Loucy (cell line): Measurements from ENCODE around the gene ZNF774.
"Not testable (repeated sequence)": the region's sequence is repeated elsewhere in the genome, so short reads cannot be mapped to it uniquely, and the experiment has no call there.

Experiments used
- H2AFZ ChIP-seq: fragments of 200-600 bp; sonication (generic); 2 replicates; pipeline ENCODE4 v1.6.0; 2016; ENCODE audit warnings: antibody characterized with exemption, mild to moderate bottlenecking, low read length, moderate library complexity
- H3F3A ChIP-seq: fragments of 200-600 bp; 2 replicates; pipeline ENCODE4 v1.6.0; 2016; ENCODE audit warnings: antibody characterized with exemption, low read depth, mild to moderate bottlenecking
- H3K27me3 ChIP-seq: fragments of 200-600 bp; sonication (generic); 2 replicates; pipeline ENCODE4 v1.6.1; 2014; ENCODE audit warnings: low read length, mild to moderate bottlenecking; ENCODE audit not compliant: insufficient read depth, poor library complexity, severe bottlenecking
- H3K36me3 ChIP-seq: fragments of 200-600 bp; sonication (generic); 2 replicates; pipeline ENCODE4 v1.6.1; 2016; ENCODE audit warnings: low read length; ENCODE audit not compliant: insufficient read depth
- H3K4me1 ChIP-seq: fragments of 200-600 bp; sonication (generic); 2 replicates; pipeline ENCODE4 v1.5.1; 2014; ENCODE audit warnings: low read length, mild to moderate bottlenecking; ENCODE audit not compliant: insufficient read depth, poor library complexity, severe bottlenecking
- H3K4me2 ChIP-seq: fragments of 200-600 bp; sonication (generic); 2 replicates; pipeline ENCODE4 v1.6.0; 2014; ENCODE audit warnings: antibody characterized with exemption, low read length, low read depth, mild to moderate bottlenecking; ENCODE audit not compliant: poor library complexity, severe bottlenecking
- H3K4me3 ChIP-seq: fragments of 200-600 bp; sonication (generic); 2 replicates; pipeline ENCODE4 v1.5.1; 2014; ENCODE audit warnings: low read length, mild to moderate bottlenecking, mixed read lengths; ENCODE audit not compliant: poor library complexity, severe bottlenecking
- H3K79me2 ChIP-seq: fragments of 200-600 bp; sonication (generic); 2 replicates; pipeline ENCODE4 v1.6.1; 2014; ENCODE audit warnings: low read length; ENCODE audit not compliant: insufficient read depth
- H3K9ac ChIP-seq: fragments of 200-600 bp; sonication (generic); 2 replicates; pipeline ENCODE4 v1.6.0; 2014; ENCODE audit warnings: mild to moderate bottlenecking, low read depth, low read length, moderate library complexity; ENCODE audit not compliant: poor library complexity, severe bottlenecking
- H3K9me2 ChIP-seq: fragments of 200-600 bp; sonication (generic); replicated peaks from 2 replicates; pipeline ENCODE4 v1.6.1; 2016; ENCODE audit warnings: low read depth, low read length, mixed read lengths
- H3K9me3 ChIP-seq: fragments of 200-600 bp; sonication (generic); 2 replicates; pipeline ENCODE4 v1.6.1; 2014; ENCODE audit warnings: mild to moderate bottlenecking, antibody characterized with exemption, low read length, low read depth; ENCODE audit not compliant: insufficient read depth
- H4K20me1 ChIP-seq: fragments of 200-600 bp; sonication (generic); 2 replicates; pipeline ENCODE4 v1.6.0; 2014; ENCODE audit warnings: antibody characterized with exemption, low read length, mild to moderate bottlenecking; ENCODE audit not compliant: insufficient read depth, poor library complexity, severe bottlenecking
- CTCF ChIP-seq: fragments of 200-600 bp; sonication (generic); conservative IDR thresholded peaks from 2 replicates; pipeline ENCODE4 v1.5.1; 2014; ENCODE audit warnings: mild to moderate bottlenecking, antibody characterized with exemption, low read length
- EZH2phosphoT487 ChIP-seq: fragments of 200-600 bp; IDR thresholded peaks from 2 replicates; pipeline ENCODE4 v1.6.1; 2018; ENCODE audit warnings: antibody characterized with exemption, mild to moderate bottlenecking, moderate library complexity, borderline replicate concordance

The ZNF774 gene

GRCh38 chr15:90407336-90407735, 55.3 kb downstream of the ZNF774 start:
- Histone ChIP-seq H3K9ac (no peak overlapping the region), H3K4me2 (peak overlapping the region; percentile 25), H3K36me3 (no peaks in the 10 kb centered on the region), H3K4me1 (peaks cover 28% of the 10 kb centered on the region), H3K9me2 (no peaks in the 10 kb centered on the region), H4K20me1 (peaks cover 10% of the 10 kb centered on the region), H3F3A (peaks cover 7% of the 10 kb centered on the region; the same call in 1 of the 2 replicates), H3K9me3 (no peaks in the 10 kb centered on the region), H3K4me3 (peak overlapping the region; percentile 5), H2AFZ (no peak overlapping the region), H3K79me2 (peaks cover 87% of the 10 kb centered on the region), H3K27me3 (no peaks in the 10 kb centered on the region)
- no peak for TF ChIP-seq CTCF
- TF ChIP-seq EZH2phosphoT487, result no peak

GRCh38 chr15:90407871-90408317, 55.8 kb downstream of the ZNF774 start:
- H3K36me3 ChIP-seq, result no peaks in the 10 kb centered on the region
- H3K27me3 ChIP-seq, result no peaks in the 10 kb centered on the region
- peaks cover 33% of the 10 kb centered on the region for H3K4me1 ChIP-seq
- TF ChIP-seq EZH2phosphoT487, result no peak
- no peak for TF ChIP-seq CTCF
- H3K9ac ChIP-seq, result no peak overlapping the region
- H3K4me2 ChIP-seq, result peak overlapping the region; percentile 25
- no peak overlapping the region for H2AFZ ChIP-seq
- H3F3A ChIP-seq, result peaks cover 7% of the 10 kb centered on the region; the same call in 1 of the 2 replicates
- H3K9me3 ChIP-seq, result no peaks in the 10 kb centered on the region
- no peaks in the 10 kb centered on the region for H3K9me2 ChIP-seq
- peaks cover 83% of the 10 kb centered on the region for H3K79me2 ChIP-seq
- H3K4me3 ChIP-seq, result peak overlapping the region; percentile 5
- peaks cover 15% of the 10 kb centered on the region for H4K20me1 ChIP-seq

GRCh38 chr15:90408657-90409056, 56.6 kb downstream of the ZNF774 start:
- H3K9ac ChIP-seq, result no peak overlapping the region
- H3K36me3 ChIP-seq, result no peaks in the 10 kb centered on the region
- peaks cover 40% of the 10 kb centered on the region for H3K4me1 ChIP-seq
- H3K4me3 ChIP-seq, result no peak overlapping the region
- H4K20me1 ChIP-seq, result peaks cover 20% of the 10 kb centered on the region
- peaks cover 9% of the 10 kb centered on the region; the same call in 1 of the 2 replicates for H3F3A ChIP-seq
- peaks cover 79% of the 10 kb centered on the region for H3K79me2 ChIP-seq
- H3K9me3 ChIP-seq, result no peaks in the 10 kb centered on the region
- TF ChIP-seq CTCF, result no peak
- TF ChIP-seq EZH2phosphoT487, result no peak
- H2AFZ ChIP-seq, result no peak overlapping the region
- H3K4me2 ChIP-seq, result no peak overlapping the region
- no peaks in the 10 kb centered on the region for H3K27me3 ChIP-seq
- H3K9me2 ChIP-seq, result no peaks in the 10 kb centered on the region

- not testable (repeated sequence) for H3K9ac ChIP-seq, H3K9me2 ChIP-seq, H3K4me2 ChIP-seq, H3F3A ChIP-seq, H2AFZ ChIP-seq, H3K36me3 ChIP-seq, H3K4me3 ChIP-seq, H3K9me3 ChIP-seq, H3K27me3 ChIP-seq
- Histone ChIP-seq H3K4me1 (peaks cover 44% of the 10 kb centered on the region), H3K79me2 (peaks cover 75% of the 10 kb centered on the region), H4K20me1 (peaks cover 20% of the 10 kb centered on the region)
Measured at GRCh38 chr15:90409587-90409986, 57.5 kb downstream of the ZNF774 start.

- not testable (repeated sequence) for H3K9me2 ChIP-seq, H3K27me3 ChIP-seq, H3K4me3 ChIP-seq, H2AFZ ChIP-seq, H3F3A ChIP-seq, H3K4me2 ChIP-seq, H3K36me3 ChIP-seq, H3K9me3 ChIP-seq, H3K9ac ChIP-seq
- Histone ChIP-seq H3K79me2 (peaks cover 73% of the 10 kb centered on the region), H4K20me1 (peaks cover 20% of the 10 kb centered on the region), H3K4me1 (peaks cover 39% of the 10 kb centered on the region)
Measured at GRCh38 chr15:90410316-90410715, 58.2 kb downstream of the ZNF774 start.
